CD4-positive, alpha-beta T cell (primary cell): Measurements from ENCODE around the gene LRP11. TPM values are rescaled to one million over a fixed set of nuclear protein-coding genes. Genes with fewer than 3 reads are reported as not detected.
"Not testable (repeated sequence)": the region's sequence is repeated elsewhere in the genome, so short reads cannot be mapped to it uniquely, and the experiment has no call there.

ENCODE experiments used
- ATAC-seq: fragments of 200-7000 bp; cut with Tn5 transposase; one replicate; pipeline ENCODE4 v1.10.0; 2022; ENCODE audit warnings: mild to moderate bottlenecking; ENCODE audit not compliant: poor library complexity
- CTCF ChIA-PET: fragments of 350-600 bp; sonication (Branson Sonifier 250); formaldehyde crosslinking; loops from one replicate; lab custom pipeline; 2021; ENCODE audit warnings: antibody characterized with exemption, inconsistent platforms; lab: Charles Lee
- POLR2A ChIA-PET: fragments of 350-600 bp; sonication (Branson Sonifier 250); formaldehyde crosslinking; loops from one replicate; lab custom pipeline; 2021; ENCODE audit warnings: antibody characterized with exemption, inconsistent platforms; lab: Charles Lee
- DNase-seq, 14 experiments: peaks; one replicate each; pipeline ENCODE4 v3.0.0-alpha.2; 2013 to 2020; ENCODE audit warnings: mixed read lengths in 2 of 14
- H3K27ac ChIP-seq, 2 donors: one replicate each; pipeline versions ENCODE4 v1.5.1 to v1.7.0; 2013; ENCODE audit warnings: low read length in 2 of 2, low read depth in 1 of 2, mild to moderate bottlenecking in 1 of 2
- H3K27me3 ChIP-seq, 2 experiments: 1 replicate in 1 of 2; 2 replicates in 1 of 2; pipeline versions ENCODE4 v1.6.1 to v1.7.0; 2013; ENCODE audit warnings: low read length in 2 of 2, control low read depth in 1 of 2, mild to moderate bottlenecking in 1 of 2, moderate library complexity in 1 of 2; ENCODE audit not compliant: insufficient read depth in 2 of 2, control insufficient read depth in 1 of 2
- H3K36me3 ChIP-seq: one replicate; pipeline ENCODE4 v1.6.1; 2013; ENCODE audit warnings: low read length, control low read depth; ENCODE audit not compliant: insufficient read depth
- H3K4me1 ChIP-seq: one replicate; pipeline ENCODE4 v1.6.1; 2013; ENCODE audit warnings: low read length, control low read depth; ENCODE audit not compliant: insufficient read depth
- H3K4me3 ChIP-seq: one replicate; pipeline ENCODE4 v1.5.1; 2013; ENCODE audit warnings: mild to moderate bottlenecking, low read length, moderate library complexity
- H3K9me3 ChIP-seq, 2 experiments: 1 replicate in 1 of 2; 2 replicates in 1 of 2; pipeline versions ENCODE4 v1.6.1 to v1.7.0; 2013; ENCODE audit warnings: low read length in 2 of 2, mild to moderate bottlenecking in 2 of 2, control low read depth in 1 of 2, moderate library complexity in 1 of 2; ENCODE audit not compliant: control insufficient read depth in 1 of 2, insufficient read depth in 1 of 2
- H3K27ac Mint-ChIP-seq: one replicate; pipeline ENCODE4 v1.8.0; 2020; ENCODE audit warnings: mixed read lengths
- H3K27me3 Mint-ChIP-seq: one replicate; pipeline ENCODE4 v1.8.0; 2021; ENCODE audit warnings: mixed read lengths
- H3K36me3 Mint-ChIP-seq: one replicate; pipeline ENCODE4 v1.8.0; 2021; ENCODE audit warnings: low read depth, mixed read lengths
- H3K4me1 Mint-ChIP-seq: one replicate; pipeline ENCODE4 v1.8.0; 2021; ENCODE audit warnings: low read depth, mixed read lengths
- H3K4me3 Mint-ChIP-seq: one replicate; pipeline ENCODE4 v1.8.0; 2020; ENCODE audit warnings: mild to moderate bottlenecking, mixed read lengths
- H3K9me3 Mint-ChIP-seq: one replicate; pipeline ENCODE4 v1.8.0; 2020; ENCODE audit warnings: mixed read lengths
- CTCF ChIP-seq: fragments of 200-600 bp; IDR thresholded peaks from one replicate; pipeline ENCODE4 v1.8.0; 2022; ENCODE audit warnings: antibody characterized with exemption, mild to moderate bottlenecking
- intact Hi-C, 2 experiments: fragments of 100-400 bp; cut with DNase I in 1 of 2; cut with micrococcal nuclease in 1 of 2; formaldehyde crosslinking; loops; one replicate each; pipeline versions ENCODE4 v1.15.1 to v1.9.0; 2023 to 2025; cut with DNase I, micrococcal nuclease
- polyA plus RNA-seq, 2 donors: library from polyadenylated mRNA; unstranded; fragments of 120-200 nt; gene quantifications; one replicate each; pipeline ENCODE4 v1.2.1, GENCODE V29; 2013
- total RNA-seq, 174 experiments: library from RNA in 2 of 174; stranded (reverse) in 2 of 174; gene quantifications; one replicate each; pipeline ENCODE4 v1.2.3 and lab custom pipeline; 2021 to 2026

LRP11 gene
- total RNA-seq (under 1 TPM; 0.75 to 0.99 TPM), total RNA-seq (lab: John Stamatoyannopoulos, UW) (0 to 2.3 (median 0.70) reads per million in 172 experiments)
- polyA plus RNA-seq (2013, experiment 1 of 2) = 1.7 TPM
- 2.6 TPM for polyA plus RNA-seq (2013, experiment 2 of 2)

GRCh38 chr6:149863698-149864577 is at the start of gene LRP11:
LRP11 (minus strand) TSS chr6:149864359; CDS start chr6:149864020, 339 bp downstream.
- H3K4me3 Mint-ChIP-seq = peak within 1 kb of the TSS; percentile 86
- peak within 1 kb of the TSS; percentile 68 for H3K27ac Mint-ChIP-seq
- no peaks in the 10 kb centered on the region for H3K9me3 ChIP-seq
- POLR2A ChIA-PET = interaction anchor here (1.1 to 1.2 kb wide), 2 partner anchors 109 to 114 kb away, joined by 3 read pairs; partner anchors contain the start of gene PCMT1
- no peaks in the 10 kb centered on the region for H3K36me3 Mint-ChIP-seq
- DNase-seq = peak; percentile 66 to 91 (median 80)
- peaks cover 0 to 3% of the 10 kb centered on the region in 2 experiments for H3K27me3 ChIP-seq
- H3K9me3 Mint-ChIP-seq = no peaks in the 10 kb centered on the region
- peaks cover 22% of the 10 kb centered on the region for H3K27me3 Mint-ChIP-seq
- intact Hi-C loops = loop anchor here in 1 of 2 experiments (2.0 to 10.0 kb wide), 5 partner anchors 29 to 297 kb away; partner anchors contain the start of genes GINM1, KATNA1 and LATS1
- peak within 1 kb of the TSS; percentile 54 for H3K4me3 ChIP-seq
- H3K4me1 Mint-ChIP-seq = peaks cover 5% of the 10 kb centered on the region
- no peak for TF ChIP-seq CTCF
- no peak within 1 kb of the TSS for H3K27ac ChIP-seq
- CTCF ChIA-PET = interaction anchor here (0.6 kb wide), 1 partner anchor 768 kb away, joined by 3 read pairs; no protein-coding TSS in a partner anchor
- peaks cover 18% of the 10 kb centered on the region for H3K4me1 ChIP-seq
- ATAC-seq = peak; percentile 87
- H3K36me3 ChIP-seq = no peaks in the 10 kb centered on the region

GRCh38 chr6:149913540-149914240 is 49.5 kb upstream of the LRP11 start:
- intact Hi-C loops = no loop called here
- H3K9me3 Mint-ChIP-seq = no peaks in the 10 kb centered on the region
- no peak overlapping the region for H3K4me3 Mint-ChIP-seq
- peaks cover 0 to 17% of the 10 kb centered on the region in 2 experiments for H3K9me3 ChIP-seq
- no peaks in the 10 kb centered on the region for H3K4me1 Mint-ChIP-seq
- CTCF ChIA-PET = no interaction called here
- no peak overlapping the region for H3K4me3 ChIP-seq
- peaks cover 45% of the 10 kb centered on the region for H3K27me3 Mint-ChIP-seq
- no peak for TF ChIP-seq CTCF
- H3K27ac ChIP-seq = no peak overlapping the region
- ATAC-seq (no peak), DNase-seq (no peak)
- peaks cover 2 to 6% of the 10 kb centered on the region in 2 experiments for H3K27me3 ChIP-seq
- no peak overlapping the region for H3K27ac Mint-ChIP-seq
- H3K36me3 Mint-ChIP-seq = no peaks in the 10 kb centered on the region
- POLR2A ChIA-PET = no interaction called here
- no peaks in the 10 kb centered on the region for H3K4me1 ChIP-seq
- H3K36me3 ChIP-seq = no peaks in the 10 kb centered on the region

GRCh38 chr6:149913085-149913484 is 48.9 kb upstream of the LRP11 start:
- Mint-ChIP-seq H3K27ac (no peak overlapping the region), H3K4me3 (no peak overlapping the region), H3K27me3 (peaks cover 39% of the 10 kb centered on the region), H3K9me3 (peaks cover 2% of the 10 kb centered on the region), H3K4me1 (no peaks in the 10 kb centered on the region), H3K36me3 (no peaks in the 10 kb centered on the region)
- Histone ChIP-seq H3K4me1 (no peaks in the 10 kb centered on the region), H3K36me3 (no peaks in the 10 kb centered on the region), H3K4me3 (no peak overlapping the region), H3K9me3 (peaks cover 0 to 21% of the 10 kb centered on the region in 2 experiments), H3K27me3 (peaks cover 2 to 6% of the 10 kb centered on the region in 2 experiments), H3K27ac (no peak overlapping the region)
- TF ChIP-seq CTCF = no peak
- CTCF ChIA-PET = no interaction called here
- intact Hi-C loops = no loop called here
- DNase-seq (no peak), ATAC-seq (no peak)
- POLR2A ChIA-PET = no interaction called here

GRCh38 chr6:149912680-149913079 is 48.5 kb upstream of the LRP11 start:
- H3K27ac Mint-ChIP-seq, H3K4me3 Mint-ChIP-seq, CTCF ChIA-PET, H3K4me3 ChIP-seq, H3K9me3 Mint-ChIP-seq, intact Hi-C loops, H3K4me1 Mint-ChIP-seq, H3K27ac ChIP-seq, H3K36me3 ChIP-seq, H3K4me1 ChIP-seq, H3K36me3 Mint-ChIP-seq, H3K27me3 ChIP-seq, POLR2A ChIA-PET, DNase-seq, ATAC-seq: not testable (repeated sequence)
- peaks cover 38% of the 10 kb centered on the region for H3K27me3 Mint-ChIP-seq
- peaks cover 3 to 21% of the 10 kb centered on the region in 2 experiments for H3K9me3 ChIP-seq
